Measurements from ENCODE around the gene NAA60. TPM values are rescaled to one million over a fixed set of nuclear protein-coding genes. Genes with fewer than 3 reads are reported as not detected.

The NAA60 gene
- total and polyA plus RNA-seq, 2 of the 13 experiments (the other 11 are each of a cell fraction or from before 2014, with no cell fraction given): 14.7 to 32.0 TPM

GRCh38 chr16:3457434-3458252, 14.2 kb downstream of the NAA60 start (continued):
- TF ChIP-seq KDM2A (CRISPR knock-in tag; IDR thresholded peaks at IDR 0.05; ENCODE audit: borderline replicate concordance, low read depth) (peak; percentile 91), KDM3A (CRISPR knock-in tag; IDR thresholded peaks at IDR 0.05; ENCODE audit: low read depth) (no peak), NFIC (IDR thresholded peaks at IDR 0.05; ENCODE audit: low read length) (no peak), ZNF274 (CRISPR knock-in tag; IDR thresholded peaks at IDR 0.05) (peak; percentile 74; the same call in 1 of the 2 replicates), ZBTB37 (CRISPR knock-in tag; IDR thresholded peaks at IDR 0.05) (no peak), RXRA (CRISPR knock-in tag; IDR thresholded peaks at IDR 0.05) (peak; percentile 71), ETS1 (CRISPR knock-in tag; IDR thresholded peaks at IDR 0.05) (peak; percentile 61; the same call in 1 of the 2 replicates), PCBP1 (IDR thresholded peaks at IDR 0.05; ENCODE audit: borderline replicate concordance, low read depth, low read length) (no peak), SNAPC2 (CRISPR knock-in tag; IDR thresholded peaks at IDR 0.05) (peak; percentile 74), TFDP2 (CRISPR knock-in tag; IDR thresholded peaks at IDR 0.05) (peak; percentile 83), ELF3 (CRISPR knock-in tag; IDR thresholded peaks at IDR 0.05) (no peak; the same call in 1 of the 2 replicates), ZNF839 (CRISPR knock-in tag; IDR thresholded peaks at IDR 0.05; ENCODE audit: borderline replicate concordance) (0 out of 2 replicates have a peak, but pooled peaks have one; percentile 35), GLMP (CRISPR knock-in tag; IDR thresholded peaks at IDR 0.05; ENCODE audit: borderline replicate concordance) (no peak), MAFG (CRISPR knock-in tag; IDR thresholded peaks at IDR 0.05) (no peak), ZNF720 (CRISPR knock-in tag; IDR thresholded peaks at IDR 0.05) (no peak), ELF1 (CRISPR knock-in tag; IDR thresholded peaks at IDR 0.05) (peak; percentile 76), ZNF781 (CRISPR knock-in tag; IDR thresholded peaks at IDR 0.05; ENCODE audit: borderline replicate concordance, not compliant biosample characterization) (peak; percentile 71), NFAT5 (CRISPR knock-in tag; IDR thresholded peaks at IDR 0.05) (peak; percentile 84)
